ENCODE data around the gene NYAP2.

DNA sequence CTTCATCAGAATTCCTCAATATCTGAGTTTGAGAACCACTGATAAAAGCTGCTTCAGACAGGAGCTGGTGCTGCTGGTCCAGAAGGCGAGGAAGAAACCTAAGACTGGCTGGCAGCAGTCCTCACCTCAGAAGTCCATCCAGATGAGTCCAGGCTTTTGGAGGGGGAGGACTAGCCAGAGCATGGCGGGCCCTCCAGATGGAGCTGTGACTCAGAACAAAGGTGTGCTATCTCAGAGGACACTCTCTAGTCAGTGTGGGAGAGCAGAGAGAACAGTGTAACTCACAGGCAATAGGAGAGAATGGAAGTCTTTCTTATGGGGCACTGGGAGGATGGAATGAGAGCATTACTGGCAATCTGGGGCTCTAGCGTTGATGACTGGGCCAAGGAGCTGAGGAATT is 191.4 kb downstream of the NYAP2 start:
- TF ChIP-seq, protein P1, sequence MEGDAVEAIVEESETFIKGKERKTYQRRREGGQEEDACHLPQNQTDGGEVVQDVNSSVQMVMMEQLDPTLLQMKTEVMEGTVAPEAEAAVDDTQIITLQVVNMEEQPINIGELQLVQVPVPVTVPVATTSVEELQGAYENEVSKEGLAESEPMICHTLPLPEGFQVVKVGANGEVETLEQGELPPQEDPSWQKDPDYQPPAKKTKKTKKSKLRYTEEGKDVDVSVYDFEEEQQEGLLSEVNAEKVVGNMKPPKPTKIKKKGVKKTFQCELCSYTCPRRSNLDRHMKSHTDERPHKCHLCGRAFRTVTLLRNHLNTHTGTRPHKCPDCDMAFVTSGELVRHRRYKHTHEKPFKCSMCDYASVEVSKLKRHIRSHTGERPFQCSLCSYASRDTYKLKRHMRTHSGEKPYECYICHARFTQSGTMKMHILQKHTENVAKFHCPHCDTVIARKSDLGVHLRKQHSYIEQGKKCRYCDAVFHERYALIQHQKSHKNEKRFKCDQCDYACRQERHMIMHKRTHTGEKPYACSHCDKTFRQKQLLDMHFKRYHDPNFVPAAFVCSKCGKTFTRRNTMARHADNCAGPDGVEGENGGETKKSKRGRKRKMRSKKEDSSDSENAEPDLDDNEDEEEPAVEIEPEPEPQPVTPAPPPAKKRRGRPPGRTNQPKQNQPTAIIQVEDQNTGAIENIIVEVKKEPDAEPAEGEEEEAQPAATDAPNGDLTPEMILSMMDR (conservative IDR thresholded peaks at IDR 0.05 in 1 of 2, IDR thresholded peaks at IDR 0.05 in 1 of 2; ENCODE audit: low read depth in 1 of 2, low read length in 2 of 2) = no peak
- TF ChIP-seq EZH2 (IDR thresholded peaks at IDR 0.05; ENCODE audit: low read length, missing control alignments) = no peak
